Cardiac fibroblast (primary cell): Measurements from ENCODE around the gene CCDC187.

Source experiments
- DNase-seq, 2 donors: peaks; one replicate each; pipeline versions ENCODE4 v3.0.0 to v3.0.0-alpha.2; 2010; ENCODE audit warnings: low read depth in 2 of 2
- H3K4me3 ChIP-seq, 2 donors: replicated peaks in 1 of 2; 1 replicate in 1 of 2; 2 replicates in 1 of 2; pipeline ENCODE4 v1.5.1; 2011; ENCODE audit warnings: low read depth in 2 of 2, low read length in 2 of 2, mild to moderate bottlenecking in 2 of 2, moderate library complexity in 1 of 2
- CTCF ChIP-seq: IDR thresholded peaks from one replicate; pipeline ENCODE4 v1.5.1; 2011; ENCODE audit warnings: low read depth, mild to moderate bottlenecking, low read length, inconsistent platforms

Gene CCDC187

DNA sequence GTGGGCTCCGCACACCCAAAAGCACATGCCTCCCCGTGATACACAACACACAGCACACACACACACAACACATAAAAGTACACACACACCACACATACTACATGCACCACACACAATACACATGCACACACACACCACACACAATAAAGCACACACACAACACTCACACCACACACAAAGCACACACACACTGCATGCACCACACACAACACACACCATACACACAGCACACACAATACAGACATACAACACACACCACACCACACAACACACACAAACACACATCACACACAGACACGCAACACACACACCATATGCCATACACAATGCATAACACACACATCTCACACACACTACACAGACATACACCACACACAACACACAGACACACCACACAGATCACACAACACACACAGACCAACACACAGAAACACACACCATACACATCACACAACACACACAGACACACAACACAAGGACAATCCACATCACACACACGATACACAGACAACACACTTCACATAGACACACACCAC, 3.4 kb upstream of the CCDC187 start:
- H3K4me3 ChIP-seq = no peak overlapping the region
- TF ChIP-seq CTCF = no peak
- DNase-seq = no peak

DNA sequence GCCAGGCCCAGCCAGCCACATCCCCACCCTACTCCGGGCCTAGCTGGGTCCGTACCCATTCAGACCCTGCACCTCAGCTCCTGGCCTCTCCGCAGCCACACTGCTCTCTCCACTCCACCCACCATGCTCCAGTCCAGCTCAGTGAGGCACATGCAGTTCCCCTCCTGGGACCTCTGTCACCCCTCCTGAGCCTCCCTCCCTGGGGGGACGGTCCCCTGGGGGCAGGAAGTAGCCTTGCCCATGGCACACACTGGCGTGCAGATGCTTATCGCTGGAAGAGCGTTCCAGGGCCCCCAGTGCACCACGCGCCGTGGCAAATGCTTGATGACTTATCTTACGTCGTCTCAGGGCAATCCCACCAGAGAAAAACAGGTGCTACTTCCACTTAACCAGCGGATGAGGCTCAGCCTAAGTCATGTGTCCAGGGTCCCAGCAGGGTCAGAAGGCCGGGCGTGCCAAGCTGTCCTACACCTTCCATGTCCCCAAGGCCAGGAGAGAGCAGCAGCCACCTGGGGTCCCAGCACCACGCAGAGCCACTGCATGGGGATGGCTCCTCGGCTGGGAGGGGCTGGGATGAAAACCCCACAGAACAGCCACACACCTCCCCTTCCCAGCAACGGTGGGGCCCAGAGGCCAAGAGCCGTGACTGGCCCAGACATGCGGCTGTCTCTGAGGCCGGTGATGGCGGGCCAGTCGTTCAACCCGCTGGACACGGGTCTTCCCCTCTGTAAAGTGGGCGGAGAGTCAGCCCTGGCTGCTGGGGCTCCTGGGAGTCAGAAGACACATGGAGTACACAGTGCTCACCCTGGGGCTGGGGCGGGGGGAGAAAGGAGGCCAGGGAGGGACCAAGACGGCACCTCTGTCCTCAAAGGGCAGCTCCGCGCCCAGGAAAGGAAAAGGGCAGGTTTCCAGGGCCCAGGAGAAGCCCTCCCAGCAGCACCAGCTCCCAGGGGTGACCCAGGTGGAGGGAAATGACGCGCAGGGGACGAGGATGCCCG, 2.6 kb upstream of the CCDC187 start:
- DNase-seq = no peak
- no peak overlapping the region for H3K4me3 ChIP-seq
- TF ChIP-seq CTCF = no peak

DNA sequence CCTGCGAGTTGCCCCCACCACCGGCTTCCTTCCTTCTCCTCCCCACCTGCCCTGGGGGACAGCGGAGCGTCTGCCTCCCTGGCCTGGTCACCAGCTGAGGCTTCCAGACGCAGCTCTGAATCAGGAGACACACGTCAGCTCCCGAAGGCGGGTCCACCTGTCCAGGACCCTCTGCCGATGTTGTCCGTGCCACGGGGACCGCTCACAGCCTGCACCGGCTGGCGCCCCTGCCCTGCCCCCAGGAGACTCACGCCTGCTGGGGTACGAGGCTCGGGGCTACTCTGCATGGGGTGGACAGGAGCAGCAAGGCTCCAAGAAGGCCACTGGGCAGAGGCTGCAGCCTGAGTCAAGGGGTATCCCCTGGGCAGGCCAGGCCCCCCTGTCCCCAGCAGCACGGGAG, 1.9 kb upstream of the CCDC187 start:
- no peak overlapping the region for H3K4me3 ChIP-seq
- no peak for TF ChIP-seq CTCF
- no peak for DNase-seq

GRCh38 chr9:136304981-136305380, 1.1 kb upstream of the CCDC187 start:
- TF ChIP-seq CTCF = no peak
- DNase-seq = no peak

GRCh38 chr9:136304456-136304855, 562 bp upstream of the CCDC187 start:
- no peak for DNase-seq
- H3K4me3 ChIP-seq = no peak overlapping the region
- no peak for TF ChIP-seq CTCF

More at GRCh38 chr9:136304981-136305380, 1.1 kb upstream of the CCDC187 start:
- H3K4me3 ChIP-seq = no peak overlapping the region

GRCh38 chr9:136303066-136303824, 649 bp downstream of the CCDC187 start:
- H3K4me3 ChIP-seq = no peak overlapping the region
- no peak for TF ChIP-seq CTCF
- DNase-seq = no peak
